Ovary (tissue), 3 donors: ENCODE measurements around the gene OTUD5.

Experiments used
- CTCF ChIP-seq, 3 donors: fragments of 450-650 bp in 2 of 3; fragments of 200-600 bp in 1 of 3; IDR thresholded peaks; one replicate each; pipeline versions ENCODE4 v1.5.1 to v1.8.0; 2016 to 2022; ENCODE audit warnings: antibody characterized with exemption in 3 of 3, mild to moderate bottlenecking in 1 of 3
- POLR2A ChIP-seq: fragments of 450-650 bp; IDR thresholded peaks from one replicate; pipeline ENCODE4 v1.6.1; 2017; ENCODE audit warnings: antibody characterized with exemption, mild to moderate bottlenecking, moderate library complexity
- donor health status: DM: no; HTN: no; CAD: no.

GRCh38 chrX:48999030-48999429 lies 41.6 kb upstream of the OTUD5 start:
- TF ChIP-seq POLR2A (no peak), CTCF (IDR thresholded peaks at IDR 0.05) (no peak)
